IPS DF 4.7 (cell line): Measurements from ENCODE around the gene TDRD3.
"Not testable (repeated sequence)": the region's sequence is repeated elsewhere in the genome, so short reads cannot be mapped to it uniquely, and the experiment has no call there.

ENCODE experiments used
- DNase-seq: peaks from one replicate; pipeline ENCODE4 v3.0.0-alpha.2; 2013; ENCODE audit warnings: low spot score; ENCODE audit errors: extremely low read depth

Gene TDRD3

GRCh38 chr13:60396783-60397703 is at the start of gene TDRD3:
TSS of gene TDRD3 (plus strand) at chr13:60397220. CDS start at chr13:60397365, 145 bp downstream.
- peak; percentile 66 for DNase-seq

GRCh38 chr13:60347690-60348089 is 49.3 kb upstream of the TDRD3 start:
- DNase-seq, result no peak

- DNase-seq, result no peak
These were observed 48.9 kb upstream of the TDRD3 start for GRCh38 chr13:60348097-60348496.

- no peak for DNase-seq
These were observed 45.7 kb upstream of the TDRD3 start for GRCh38 chr13:60351326-60351725.

GRCh38 chr13:60351855-60352615 is 45.0 kb upstream of the TDRD3 start:
- no peak for DNase-seq

GRCh38 chr13:60352644-60353043 is 44.4 kb upstream of the TDRD3 start:
- DNase-seq, result no peak

- DNase-seq, result no peak
These were observed 42.0 kb upstream of the TDRD3 start for GRCh38 chr13:60355056-60355455.

- no peak for DNase-seq
These were observed 40.0 kb upstream of the TDRD3 start for GRCh38 chr13:60356970-60357369.

- DNase-seq, result no peak
These were observed 38.6 kb upstream of the TDRD3 start for GRCh38 chr13:60358453-60358852.

GRCh38 chr13:60363288-60363687 is 33.7 kb upstream of the TDRD3 start:
- no peak for DNase-seq

- no peak for DNase-seq
These were observed 27.8 kb upstream of the TDRD3 start for GRCh38 chr13:60369242-60369641.

GRCh38 chr13:60370343-60370742 is 26.7 kb upstream of the TDRD3 start:
- no peak for DNase-seq

GRCh38 chr13:60372141-60372540 is 24.9 kb upstream of the TDRD3 start:
- no peak for DNase-seq

GRCh38 chr13:60379282-60379681 is 17.7 kb upstream of the TDRD3 start:
- DNase-seq, result not testable (repeated sequence)

- DNase-seq, result no peak
These were observed 17.0 kb upstream of the TDRD3 start for GRCh38 chr13:60379837-60380565.

GRCh38 chr13:60384911-60385310 is 12.1 kb upstream of the TDRD3 start:
- no peak for DNase-seq

GRCh38 chr13:60386250-60386649 is 10.8 kb upstream of the TDRD3 start:
- no peak for DNase-seq

GRCh38 chr13:60392131-60392530 is 4.9 kb upstream of the TDRD3 start:
- no peak for DNase-seq

- DNase-seq, result peak; percentile 66
These were observed 843 bp upstream of the TDRD3 start for GRCh38 chr13:60395971-60396782.

GRCh38 chr13:60397704-60398378 is 821 bp downstream of the TDRD3 start:
- DNase-seq, result no peak
